Ureter (tissue), 1 donor: ENCODE data around the gene CACNB1. TPM values are rescaled to one million over a fixed set of nuclear protein-coding genes. Genes with fewer than 3 reads are reported as not detected.
"Not testable (repeated sequence)": the region's sequence is repeated elsewhere in the genome, so short reads cannot be mapped to it uniquely, and the experiment has no call there.

ENCODE experiments used
- DNase-seq: peaks from one replicate; pipeline ENCODE4 v3.0.0-alpha.2; 2020; ENCODE audit warnings: low spot score
- total RNA-seq: library from RNA; stranded (reverse); gene quantifications from one replicate; pipeline ENCODE4 v1.2.4, GENCODE V29; 2023
- donor health status: DM: yes; HTN: yes; CAD: no.

Gene CACNB1
- total RNA-seq, 1 donor from 2014 or later, result 19.1 TPM

DNA sequence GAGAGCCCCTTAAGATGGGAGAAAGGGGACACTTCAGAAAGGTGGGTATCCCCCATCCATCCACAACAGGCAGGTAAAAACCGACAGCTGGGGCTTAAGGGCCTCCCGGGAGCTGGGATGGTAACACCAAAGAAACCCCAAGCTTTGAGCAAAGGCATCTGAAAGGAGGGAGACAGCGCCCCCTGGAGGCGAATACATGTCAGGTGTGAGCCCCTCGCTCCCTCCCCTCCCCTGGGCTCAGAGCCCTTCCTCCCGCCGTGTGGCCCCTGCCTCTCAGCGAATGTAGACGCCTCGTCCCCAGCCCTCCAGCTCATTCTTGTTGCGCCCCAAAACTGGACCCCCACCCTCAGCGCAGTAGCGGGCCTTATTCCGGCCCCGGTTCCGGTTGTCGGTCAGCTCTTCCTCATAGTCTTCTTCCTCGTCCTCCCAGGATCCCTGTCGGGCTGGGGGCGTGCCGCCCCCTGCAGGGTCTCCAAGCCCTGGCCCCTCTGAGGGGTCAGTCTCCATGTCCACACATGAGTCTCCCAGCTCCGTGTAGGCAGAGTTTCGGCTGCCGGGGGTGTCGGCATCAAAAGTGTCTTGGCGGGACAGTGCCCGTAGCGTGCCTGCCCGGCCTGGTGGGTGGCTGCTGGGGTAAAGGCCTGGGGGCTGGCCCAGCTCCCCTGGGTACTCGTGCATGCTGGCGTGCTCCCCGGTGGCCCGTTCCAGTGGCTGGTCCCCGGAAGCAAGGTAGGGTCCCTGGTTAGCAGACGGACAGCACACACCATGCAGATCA lies 22.4 kb downstream of the CACNB1 start:
- no peak for DNase-seq

GRCh38 chr17:39173526-39174274 lies 23.8 kb downstream of the CACNB1 start:
- no peak for DNase-seq

GRCh38 chr17:39173080-39173479 lies 24.4 kb downstream of the CACNB1 start:
- DNase-seq, result no peak

GRCh38 chr17:39171933-39172332 lies 25.5 kb downstream of the CACNB1 start:
- DNase-seq, result no peak

GRCh38 chr17:39170558-39170957 lies 26.9 kb downstream of the CACNB1 start:
- DNase-seq, result no peak

GRCh38 chr17:39170109-39170508 lies 27.4 kb downstream of the CACNB1 start:
- DNase-seq, result no peak

GRCh38 chr17:39169518-39169917 lies 28.0 kb downstream of the CACNB1 start:
- no peak for DNase-seq

DNA sequence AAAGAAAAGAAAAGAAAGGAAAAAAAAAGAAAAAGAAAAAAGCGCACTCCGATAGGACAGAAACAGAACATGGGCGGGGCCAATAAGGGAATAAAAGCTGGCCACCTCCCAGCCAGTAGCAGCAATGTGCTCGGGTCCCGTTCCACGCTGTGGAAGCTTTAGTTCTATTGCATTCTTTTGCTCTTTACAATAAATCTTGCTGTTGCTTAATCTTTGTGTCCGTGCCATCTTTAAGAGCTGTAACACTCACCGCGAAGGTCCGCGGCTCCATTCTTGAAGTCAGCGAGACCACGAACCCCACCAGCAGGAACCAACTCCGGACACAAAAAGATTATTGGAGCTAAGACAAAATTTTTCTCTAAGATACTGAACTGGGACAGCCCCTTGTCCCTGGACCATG lies 28.4 kb downstream of the CACNB1 start:
- no peak for DNase-seq

DNA sequence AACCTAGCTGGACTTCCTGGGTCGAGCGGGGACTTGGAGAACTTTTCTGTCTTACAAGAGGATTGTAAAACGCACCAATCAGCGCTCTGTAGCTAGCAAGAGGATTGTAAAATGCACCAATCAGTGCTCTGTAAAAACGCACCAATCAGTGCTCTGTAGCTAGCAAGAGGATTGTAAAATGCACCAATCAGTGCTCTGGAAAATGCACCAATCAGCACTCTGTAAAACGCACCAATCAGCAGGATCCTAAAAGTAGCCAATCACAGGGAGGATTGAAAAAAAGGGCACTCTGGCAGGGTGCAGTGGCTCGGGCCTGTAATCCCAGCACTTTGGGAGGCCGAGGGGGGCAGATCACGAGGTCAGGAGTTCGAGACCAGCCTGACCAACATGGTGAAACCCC lies 29.0 kb downstream of the CACNB1 start:
- DNase-seq, result not testable (repeated sequence)

DNA sequence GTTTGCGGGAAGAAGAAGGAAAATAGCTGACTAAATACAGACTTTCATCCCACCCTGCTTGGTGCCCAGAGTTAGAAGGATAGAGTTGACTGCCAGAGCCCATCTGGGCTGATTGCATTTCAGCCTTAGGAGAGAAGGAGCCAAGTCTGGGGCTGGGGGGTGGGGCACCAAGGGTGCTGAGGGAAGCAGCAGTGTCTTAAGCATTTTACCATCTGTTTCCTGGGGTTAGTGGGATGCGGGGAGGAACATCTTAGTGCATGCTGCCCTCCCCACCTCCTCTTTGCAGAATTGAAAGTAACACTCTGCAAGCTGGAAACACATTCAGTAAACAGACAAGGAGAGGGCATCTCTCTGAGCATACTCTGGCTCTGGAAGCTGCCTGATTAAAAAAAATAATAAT lies 30.0 kb downstream of the CACNB1 start:
- no peak for DNase-seq

DNA sequence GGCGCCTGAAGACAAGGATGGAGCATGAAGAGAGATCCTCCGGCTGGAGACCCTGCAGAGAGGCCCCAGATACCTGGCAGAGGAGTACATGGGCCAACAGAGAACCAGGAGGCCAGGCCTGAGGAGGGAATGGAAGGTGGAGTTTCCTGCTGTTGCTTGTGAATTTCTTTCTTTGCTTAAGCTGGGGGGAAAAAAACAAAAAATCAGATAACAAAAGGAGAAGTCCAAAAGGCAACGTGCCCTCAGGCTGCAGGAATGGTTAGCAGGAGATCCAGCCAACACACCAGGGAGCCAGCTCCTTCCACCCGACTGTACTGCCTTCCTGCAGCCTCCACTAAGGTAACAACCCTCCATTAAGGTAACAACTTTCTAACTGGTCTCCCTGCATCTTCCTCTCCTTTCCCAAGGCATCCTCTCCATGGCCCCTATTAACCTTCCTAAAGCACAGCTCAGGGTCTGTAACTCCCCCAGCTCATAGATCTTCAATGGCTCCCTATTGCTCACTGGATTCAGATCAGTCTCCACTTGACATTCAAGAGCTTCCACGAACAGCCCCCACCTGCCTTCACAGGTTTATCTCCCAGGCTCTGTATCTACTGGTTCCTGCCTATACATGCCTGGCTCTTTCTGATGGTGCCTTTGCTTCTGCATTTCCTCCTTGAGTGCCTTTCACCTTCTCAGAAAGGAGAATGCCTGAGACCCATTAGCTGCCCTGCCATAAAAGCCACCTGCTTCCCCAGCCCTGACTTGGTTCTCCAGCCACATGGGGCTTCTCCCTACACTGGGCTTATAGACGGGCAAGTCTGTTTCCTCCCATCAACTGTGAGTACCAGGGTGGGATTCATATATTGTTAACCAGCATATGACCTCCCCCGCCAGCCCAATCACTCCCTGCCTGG lies 30.8 kb downstream of the CACNB1 start:
- no peak for DNase-seq

DNA sequence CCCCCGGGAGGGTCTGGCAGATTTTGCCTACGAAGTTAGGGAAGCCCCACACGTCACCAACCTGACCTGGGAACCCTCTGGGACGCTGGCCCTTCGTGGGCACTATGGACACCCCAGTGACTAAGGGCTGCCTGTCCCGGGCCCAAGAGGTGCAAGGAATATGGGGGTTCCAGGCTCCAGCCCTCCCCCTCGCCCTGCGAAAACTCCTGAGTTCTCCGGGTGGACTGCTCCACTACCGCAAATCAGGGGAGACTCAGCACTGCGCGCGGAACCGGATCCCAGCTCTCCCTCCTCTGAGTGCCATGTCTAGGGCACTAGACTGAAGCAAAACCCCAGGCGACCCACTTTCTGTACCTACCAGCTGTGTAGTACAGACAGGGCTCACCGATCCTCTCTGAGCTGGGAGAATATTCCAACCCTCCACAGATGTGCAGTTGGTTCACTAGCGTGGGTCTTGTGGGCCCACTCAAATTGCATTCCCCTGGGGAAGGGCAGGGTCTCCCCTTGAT lies 31.6 kb downstream of the CACNB1 start, which contains the start of gene ARL5C:
TSS of gene ARL5C (minus strand) at position 321 of the 509 bp plus-strand sequence. CDS start 401 bp downstream, outside the sequence.
- DNase-seq, result no peak

- no peak for DNase-seq
These were observed 32.2 kb downstream of the CACNB1 start for GRCh38 chr17:39165178-39165840.

DNA sequence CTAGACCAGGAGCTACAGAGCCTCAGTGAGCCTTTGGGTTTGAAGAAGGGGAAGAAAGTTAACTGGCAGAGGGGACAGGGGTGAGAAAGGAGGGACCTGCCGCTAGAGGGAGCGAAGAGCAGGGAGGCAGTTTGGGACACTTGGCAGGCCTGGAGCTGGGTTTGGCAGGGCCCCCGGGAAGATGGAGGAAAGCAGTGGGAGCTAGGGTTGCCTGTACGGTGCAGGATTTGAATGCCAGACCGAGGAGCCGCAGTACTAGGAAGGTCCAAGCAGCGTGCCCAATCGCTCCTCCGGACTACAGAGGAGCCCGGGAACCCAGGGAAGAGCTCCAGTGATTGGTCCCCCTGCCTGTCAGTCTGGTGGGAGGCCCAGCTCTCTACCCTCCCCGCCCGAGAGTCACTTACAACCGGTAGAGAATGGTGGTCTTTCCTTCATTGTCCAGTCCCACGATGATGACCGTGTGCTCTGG lies 32.8 kb downstream of the CACNB1 start:
- DNase-seq, result peak; percentile 85

DNA sequence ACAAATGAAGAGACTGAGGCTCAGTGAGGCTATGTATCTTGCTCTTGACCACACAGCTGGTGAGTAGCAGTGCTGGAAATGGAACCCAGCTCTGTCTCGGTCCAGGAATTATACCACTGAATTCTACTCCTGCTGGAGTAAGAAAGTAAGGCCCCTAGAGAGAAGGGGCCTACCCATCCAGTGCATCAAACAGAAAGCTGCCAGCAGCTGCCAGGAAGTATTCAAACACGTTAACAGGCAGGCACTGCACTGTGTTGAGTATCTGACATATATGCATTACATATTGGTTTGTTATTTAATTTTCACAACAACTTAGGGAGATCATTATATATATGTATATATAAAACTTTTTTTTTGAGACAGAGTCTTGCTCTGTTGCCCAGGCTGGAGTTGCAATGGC lies 35.5 kb downstream of the CACNB1 start:
- no peak for DNase-seq

- no peak for DNase-seq
These were observed 38.8 kb downstream of the CACNB1 start for GRCh38 chr17:39158623-39159022.

GRCh38 chr17:39156491-39156890 lies 41.0 kb downstream of the CACNB1 start:
- no peak for DNase-seq

DNA sequence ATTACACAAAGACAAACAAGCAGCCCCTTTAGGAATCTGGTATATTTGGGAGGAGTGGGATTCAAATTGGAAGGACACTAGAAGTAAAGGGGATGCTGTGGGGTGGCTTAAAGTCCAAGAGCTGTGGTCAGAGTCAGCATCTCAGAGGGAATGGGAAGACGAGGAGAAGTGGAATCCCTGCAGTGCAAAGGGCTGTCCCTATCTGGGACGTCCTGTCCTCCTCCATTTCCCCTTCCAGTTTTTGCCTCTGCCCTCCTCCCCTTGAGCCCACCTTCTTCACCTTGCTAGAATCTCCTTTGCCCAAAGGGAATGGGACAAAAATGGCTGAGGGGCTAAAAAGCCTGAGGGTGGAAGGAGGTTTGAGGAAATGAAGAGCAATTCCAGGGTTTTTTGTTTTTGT lies 41.8 kb downstream of the CACNB1 start:
- DNase-seq, result no peak

GRCh38 chr17:39153599-39154051 lies 43.8 kb downstream of the CACNB1 start:
- peak; percentile 97 for DNase-seq

- DNase-seq, result no peak
These were observed 45.3 kb downstream of the CACNB1 start for GRCh38 chr17:39151943-39152818.
